Lung (tissue), 12 donors: ENCODE results near the gene TBX6. TPM values are rescaled to one million over a fixed set of nuclear protein-coding genes. Genes with fewer than 3 reads are reported as not detected.
A peak's percentile ranks its signal among the peaks of the same experiment; 100 is the strongest.

Source experiments
- ATAC-seq: fragments of 200-7000 bp; cut with Tn5 transposase; one replicate; pipeline ENCODE4 v1.9.1; 2020; ENCODE audit warnings: moderate number of reproducible peaks; ENCODE audit not compliant: insufficient read depth, low FRiP score
- DNase-seq, 3 donors: peaks; one replicate each; pipeline ENCODE4 v3.0.0-alpha.2; 2013 to 2017
- H3K27ac ChIP-seq, 2 donors: one replicate each; pipeline ENCODE4 v1.5.1; 2013; ENCODE audit warnings: mild to moderate bottlenecking in 2 of 2, moderate library complexity in 2 of 2, control low read depth in 1 of 2, inconsistent platforms in 1 of 2, low read depth in 1 of 2, low read length in 1 of 2
- H3K27me3 ChIP-seq, 3 donors: one replicate each; pipeline ENCODE4 v1.5.1; 2013; ENCODE audit warnings: low read length in 2 of 3; ENCODE audit not compliant: control insufficient read depth in 3 of 3, insufficient read depth in 3 of 3
- H3K36me3 ChIP-seq, 4 donors: one replicate each; pipeline ENCODE4 v1.5.1; 2013; ENCODE audit warnings: low read length in 4 of 4, mild to moderate bottlenecking in 1 of 4, moderate library complexity in 1 of 4; ENCODE audit not compliant: control insufficient read depth in 4 of 4, insufficient read depth in 4 of 4
- H3K4me1 ChIP-seq, 5 donors: one replicate each; pipeline ENCODE4 v1.5.1; 2013; ENCODE audit warnings: low read length in 5 of 5, mild to moderate bottlenecking in 2 of 5, moderate library complexity in 1 of 5; ENCODE audit not compliant: control insufficient read depth in 5 of 5, insufficient read depth in 5 of 5
- H3K4me3 ChIP-seq: one replicate; pipeline ENCODE4 v1.5.1; 2013; ENCODE audit warnings: mild to moderate bottlenecking, control low read depth, moderate library complexity
- H3K9ac ChIP-seq, 2 donors: one replicate each; pipeline ENCODE4 v1.5.1; 2013; ENCODE audit warnings: low read length in 2 of 2, control low read depth in 1 of 2; ENCODE audit not compliant: insufficient read depth in 1 of 2
- H3K9me3 ChIP-seq, 4 donors: one replicate each; pipeline ENCODE4 v1.5.1; 2013; ENCODE audit warnings: low read length in 3 of 4, mild to moderate bottlenecking in 1 of 4, moderate library complexity in 1 of 4; ENCODE audit not compliant: control insufficient read depth in 4 of 4, insufficient read depth in 3 of 4
- CTCF ChIP-seq: IDR thresholded peaks from 2 replicates; pipeline ENCODE4 v1.5.1; 2012; ENCODE audit warnings: mild to moderate bottlenecking; ENCODE audit errors: control extremely low read depth, extremely low read depth
- WGBS, 2 donors: extraction: QIAGEN DNeasy Blood & Tissue Kit; methylation state at CpG; one replicate each; pipeline ENCODE4 v1.1.7; 2013; 5-methylcytosine and 5-hydroxymethylcytosine counted together
- polyA plus RNA-seq, 2 donors: library from polyadenylated mRNA; stranded (reverse); fragments of 200-250 nt; gene quantifications; one replicate each; pipeline ENCODE4 v1.2.1, GENCODE V29; 2013
- total RNA-seq, 2 donors: library from RNA; depleted of rRNA in 1 of 2; stranded (reverse); fragments of >200 nt in 1 of 2; gene quantifications; one replicate each; pipeline ENCODE4 v1.2.1, GENCODE V29; 2014 to 2021
- donor health status: control.
- donor health status: control.
- donor health status: Bipolar disorder and iron deficiency.
- donor health status: healthy.
- donor health status: DM: yes; HTN: yes; CAD: no.

The TBX6 gene
- total and polyA plus RNA-seq, 4 donors = 0.60 to 1.7 (median 1.3) TPM

GRCh38 chr16:30112197-30113030 is 20.7 kb upstream of the TBX6 start:
- Histone ChIP-seq H3K9ac (no peak overlapping the region), H3K9me3 (no peaks in the 10 kb centered on the region), H3K36me3 (peaks cover 0 to 45% (median 26%) of the 10 kb centered on the region in 4 donors), H3K27ac (peak overlapping the region in 1 of 2 donors; percentile 0), H3K4me3 (no peak overlapping the region), H3K4me1 (peaks cover 0 to 3% (median 0%) of the 10 kb centered on the region in 5 donors), H3K27me3 (no peaks in the 10 kb centered on the region)
- peak in 2 of 3 donors; percentile 39 to 45 for DNase-seq
- peak; percentile 1 for TF ChIP-seq CTCF
- peak; percentile 59 for ATAC-seq
- 84 to 87% methylated on average over 29 of the region's 29 CpGs for WGBS, 2 donors

- ATAC-seq = no peak
- whole genome bisulfite sequencing, 2 donors = 69 to 78% methylated on average over 7 of the region's 7 CpGs
These were observed 18.9 kb upstream of the TBX6 start for GRCh38 chr16:30110661-30111060.

GRCh38 chr16:30108059-30108850 is 16.5 kb upstream of the TBX6 start:
- peaks cover 0 to 2% (median 0%) of the 10 kb centered on the region in 5 donors for H3K4me1 ChIP-seq
- ATAC-seq = no peak
- H3K27ac ChIP-seq = no peak overlapping the region
- 82 to 84% methylated on average over 15 of the region's 15 CpGs for WGBS, 2 donors
- no peak overlapping the region for H3K4me3 ChIP-seq
- DNase-seq = no peak
- H3K9me3 ChIP-seq = no peaks in the 10 kb centered on the region
- H3K36me3 ChIP-seq = peaks cover 4 to 37% (median 17%) of the 10 kb centered on the region in 4 donors
- H3K27me3 ChIP-seq = no peaks in the 10 kb centered on the region
- no peak overlapping the region for H3K9ac ChIP-seq
- no peak for TF ChIP-seq CTCF

More at GRCh38 chr16:30110661-30111060, 18.9 kb upstream of the TBX6 start:
- H3K9me3 ChIP-seq = no peaks in the 10 kb centered on the region
- peaks cover 0 to 37% (median 20%) of the 10 kb centered on the region in 4 donors for H3K36me3 ChIP-seq
- peaks cover 0 to 3% (median 0%) of the 10 kb centered on the region in 5 donors for H3K4me1 ChIP-seq
- no peak overlapping the region for H3K4me3 ChIP-seq
- no peak overlapping the region for H3K9ac ChIP-seq
- peak; percentile 47 to 73 (median 67) for DNase-seq
- H3K27ac ChIP-seq = no peak overlapping the region
- TF ChIP-seq CTCF = no peak
- no peaks in the 10 kb centered on the region for H3K27me3 ChIP-seq
